IPS-18a (cell line): ENCODE data around the gene GOLGA5.
"Not testable (repeated sequence)": the region's sequence is repeated elsewhere in the genome, so short reads cannot be mapped to it uniquely, and the experiment has no call there.

Experiments
- H3K27ac ChIP-seq: one replicate; pipeline ENCODE4 v1.5.1; 2013; ENCODE audit warnings: low read length
- H3K27me3 ChIP-seq: one replicate; pipeline ENCODE4 v1.6.1; 2013; ENCODE audit warnings: mild to moderate bottlenecking, low read length; ENCODE audit not compliant: control insufficient read depth, insufficient read depth
- H3K36me3 ChIP-seq: one replicate; pipeline ENCODE4 v1.6.1; 2013; ENCODE audit warnings: low read depth, low read length; ENCODE audit not compliant: control insufficient read depth
- H3K4me1 ChIP-seq: one replicate; pipeline ENCODE4 v1.6.1; 2013; ENCODE audit warnings: low read depth, low read length; ENCODE audit not compliant: control insufficient read depth
- H3K4me3 ChIP-seq: one replicate; pipeline ENCODE4 v1.5.1; 2013; ENCODE audit warnings: low read length
- H3K9ac ChIP-seq: one replicate; pipeline ENCODE4 v1.6.1; 2013; ENCODE audit warnings: mild to moderate bottlenecking, low read length, moderate library complexity
- H3K9me3 ChIP-seq: one replicate; pipeline ENCODE4 v1.6.1; 2013; ENCODE audit warnings: low read depth, low read length; ENCODE audit not compliant: control insufficient read depth

The GOLGA5 gene

GRCh38 chr14:92759679-92760523 is 34.2 kb upstream of the GOLGA5 start:
- H3K4me3 ChIP-seq = no peak overlapping the region
- H3K9me3 ChIP-seq = no peaks in the 10 kb centered on the region
- H3K4me1 ChIP-seq = no peaks in the 10 kb centered on the region
- H3K27ac ChIP-seq = no peak overlapping the region
- no peak overlapping the region for H3K9ac ChIP-seq
- H3K27me3 ChIP-seq = no peaks in the 10 kb centered on the region
- no peaks in the 10 kb centered on the region for H3K36me3 ChIP-seq

GRCh38 chr14:92760524-92760805 is 33.6 kb upstream of the GOLGA5 start:
- Histone ChIP-seq H3K27me3 (no peaks in the 10 kb centered on the region), H3K27ac (no peak overlapping the region), H3K4me3 (no peak overlapping the region), H3K36me3 (no peaks in the 10 kb centered on the region), H3K9me3 (no peaks in the 10 kb centered on the region), H3K4me1 (no peaks in the 10 kb centered on the region), H3K9ac (no peak overlapping the region)

- H3K36me3 ChIP-seq, H3K4me1 ChIP-seq, H3K9me3 ChIP-seq, H3K4me3 ChIP-seq, H3K27me3 ChIP-seq, H3K27ac ChIP-seq, H3K9ac ChIP-seq: not testable (repeated sequence)
Observed at GRCh38 chr14:92763666-92764631, 30.2 kb upstream of the GOLGA5 start.

- H3K36me3 ChIP-seq, H3K27ac ChIP-seq, H3K9me3 ChIP-seq, H3K4me1 ChIP-seq, H3K27me3 ChIP-seq, H3K4me3 ChIP-seq, H3K9ac ChIP-seq: not testable (repeated sequence)
Observed at GRCh38 chr14:92768236-92768635, 25.9 kb upstream of the GOLGA5 start.

DNA sequence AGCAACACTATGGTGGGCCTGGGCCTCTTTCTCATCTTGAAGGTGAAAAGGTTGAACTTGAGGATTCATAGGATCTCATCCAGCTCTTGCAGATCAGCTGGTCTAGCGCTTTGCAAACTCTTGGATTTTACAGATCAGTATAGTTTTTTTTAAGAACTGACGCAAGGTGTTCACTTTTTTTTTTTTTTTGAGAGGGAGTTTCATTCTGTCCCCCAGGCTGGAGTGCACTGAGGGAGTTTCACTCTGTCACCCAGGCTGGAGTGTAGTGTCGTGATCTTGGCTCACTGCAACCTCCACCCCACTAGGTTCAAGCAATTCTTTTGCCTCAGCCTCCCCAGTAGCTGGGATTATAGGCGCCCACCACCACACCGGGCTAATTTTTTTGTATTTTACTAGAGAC is 25.3 kb upstream of the GOLGA5 start:
- H3K27ac ChIP-seq = no peak overlapping the region
- no peaks in the 10 kb centered on the region for H3K27me3 ChIP-seq
- no peak overlapping the region for H3K9ac ChIP-seq
- no peaks in the 10 kb centered on the region for H3K9me3 ChIP-seq
- no peaks in the 10 kb centered on the region for H3K4me1 ChIP-seq
- H3K36me3 ChIP-seq = no peaks in the 10 kb centered on the region
- no peak overlapping the region for H3K4me3 ChIP-seq

GRCh38 chr14:92770484-92770883 is 23.6 kb upstream of the GOLGA5 start:
- Histone ChIP-seq H3K9ac (no peak overlapping the region), H3K27me3 (no peaks in the 10 kb centered on the region), H3K4me1 (no peaks in the 10 kb centered on the region), H3K9me3 (no peaks in the 10 kb centered on the region), H3K27ac (no peak overlapping the region), H3K36me3 (no peaks in the 10 kb centered on the region), H3K4me3 (no peak overlapping the region)

- H3K27ac ChIP-seq = no peak overlapping the region
- no peaks in the 10 kb centered on the region for H3K27me3 ChIP-seq
- H3K4me1 ChIP-seq = no peaks in the 10 kb centered on the region
- H3K36me3 ChIP-seq = no peaks in the 10 kb centered on the region
- no peaks in the 10 kb centered on the region for H3K9me3 ChIP-seq
- no peak overlapping the region for H3K9ac ChIP-seq
- no peak overlapping the region for H3K4me3 ChIP-seq
Observed at GRCh38 chr14:92774572-92774971, 19.5 kb upstream of the GOLGA5 start.

GRCh38 chr14:92775292-92775691 is 18.8 kb upstream of the GOLGA5 start:
- not testable (repeated sequence) for H3K4me3 ChIP-seq, H3K27me3 ChIP-seq, H3K27ac ChIP-seq, H3K9ac ChIP-seq, H3K9me3 ChIP-seq, H3K4me1 ChIP-seq, H3K36me3 ChIP-seq

DNA sequence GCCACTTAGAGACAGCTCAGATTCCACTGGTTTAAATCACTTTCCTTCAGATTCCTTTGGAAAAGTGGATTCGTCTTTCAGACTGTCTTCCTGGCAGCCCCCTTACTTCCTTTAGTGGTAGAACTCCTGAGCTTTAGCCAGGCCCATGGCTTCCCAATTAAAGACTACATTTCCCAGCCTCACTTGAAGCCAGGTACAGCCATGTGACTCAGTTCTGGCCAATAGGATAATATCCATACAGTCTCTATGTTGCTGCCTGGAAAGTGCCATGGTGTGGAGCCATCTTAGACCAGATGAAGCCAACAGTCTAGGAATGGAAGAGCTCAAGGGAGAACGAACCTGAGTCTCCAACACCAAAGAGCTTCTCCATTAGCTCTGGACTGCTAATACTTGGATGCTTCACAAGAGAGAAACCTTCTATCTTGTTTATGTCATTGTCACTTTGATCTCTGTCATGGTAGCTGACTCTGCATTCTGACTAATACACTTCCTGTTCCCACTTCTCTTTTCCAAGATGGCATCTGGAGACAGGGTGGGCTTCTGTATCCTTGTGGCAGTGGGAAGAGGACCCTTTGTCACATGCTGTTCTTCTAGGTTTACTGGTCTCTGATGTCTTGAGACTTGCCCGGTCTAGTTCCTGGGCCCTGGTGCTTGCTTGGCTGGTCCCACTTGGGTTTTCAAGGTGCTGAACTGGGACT is 15.1 kb upstream of the GOLGA5 start:
- H3K9ac ChIP-seq, H3K27ac ChIP-seq, H3K36me3 ChIP-seq, H3K27me3 ChIP-seq, H3K9me3 ChIP-seq, H3K4me3 ChIP-seq, H3K4me1 ChIP-seq: not testable (repeated sequence)

DNA sequence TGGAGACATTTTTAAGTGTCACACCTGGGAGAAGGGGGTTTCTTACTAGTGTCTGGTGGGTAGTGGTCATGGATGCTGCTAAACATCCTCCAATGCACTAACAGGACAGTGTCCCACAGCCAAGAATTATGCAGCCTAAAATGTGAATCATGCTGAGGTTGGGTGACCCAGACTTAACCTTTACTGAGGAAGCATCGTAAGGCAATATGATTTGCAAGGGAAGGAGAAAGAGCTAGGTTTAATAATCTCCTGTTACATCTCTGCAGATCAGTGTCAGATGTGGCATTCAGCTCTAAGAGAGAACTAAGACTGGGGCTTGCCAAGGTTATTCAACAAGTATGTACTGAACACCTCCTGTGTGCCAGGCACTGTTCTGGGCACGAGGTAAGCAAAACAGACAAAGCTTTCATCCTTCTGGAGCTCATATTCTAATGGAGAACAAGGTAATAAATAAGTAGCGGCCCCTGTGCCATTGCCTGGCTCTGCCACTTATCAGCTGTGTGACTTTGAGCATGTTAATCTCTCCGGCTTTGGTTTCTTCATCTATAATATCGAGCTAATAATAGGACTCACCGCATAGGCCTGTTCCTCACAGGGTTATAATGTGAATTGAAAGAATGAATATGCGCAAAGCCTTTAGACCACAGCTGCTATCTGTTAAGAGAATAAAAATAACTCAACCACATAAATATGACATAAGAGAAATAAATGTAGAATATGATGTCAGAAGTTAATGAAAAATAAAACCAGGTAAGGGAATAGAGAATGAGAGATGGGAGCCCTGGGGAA is 13.5 kb upstream of the GOLGA5 start:
- no peak overlapping the region for H3K27ac ChIP-seq
- H3K4me3 ChIP-seq = no peak overlapping the region
- H3K27me3 ChIP-seq = no peaks in the 10 kb centered on the region
- no peaks in the 10 kb centered on the region for H3K36me3 ChIP-seq
- H3K4me1 ChIP-seq = no peaks in the 10 kb centered on the region
- H3K9me3 ChIP-seq = no peaks in the 10 kb centered on the region
- H3K9ac ChIP-seq = no peak overlapping the region

- no peak overlapping the region for H3K27ac ChIP-seq
- no peaks in the 10 kb centered on the region for H3K9me3 ChIP-seq
- H3K4me3 ChIP-seq = no peak overlapping the region
- H3K27me3 ChIP-seq = no peaks in the 10 kb centered on the region
- H3K36me3 ChIP-seq = no peaks in the 10 kb centered on the region
- no peaks in the 10 kb centered on the region for H3K4me1 ChIP-seq
- H3K9ac ChIP-seq = no peak overlapping the region
Observed at GRCh38 chr14:92781350-92781749, 12.8 kb upstream of the GOLGA5 start.
